B cell (primary cell): ENCODE results near the gene TRIM15. TPM values are rescaled to one million over a fixed set of nuclear protein-coding genes. Genes with fewer than 3 reads are reported as not detected.
A peak's percentile ranks its signal among the peaks of the same experiment; 100 is the strongest.

Experiments used
- ATAC-seq: fragments of 200-7000 bp; cut with Tn5 transposase; one replicate; pipeline ENCODE4 v1.10.0; 2021; ENCODE audit warnings: low read depth, mild to moderate bottlenecking, moderate number of reproducible peaks, moderate library complexity
- CTCF ChIA-PET: fragments of 350-600 bp; sonication (Branson Sonifier 250); formaldehyde crosslinking; loops from one replicate; lab custom pipeline; 2021; ENCODE audit warnings: antibody characterized with exemption, inconsistent platforms; lab: Charles Lee
- POLR2A ChIA-PET: fragments of 350-600 bp; sonication (Branson Sonifier 250); formaldehyde crosslinking; loops from one replicate; lab custom pipeline; 2021; ENCODE audit warnings: antibody characterized with exemption; lab: Charles Lee
- DNase-seq: peaks from one replicate; pipeline ENCODE4 v3.0.0; 2013
- H2AFZ ChIP-seq: 2 replicates; pipeline ENCODE4 v1.6.1; 2012; ENCODE audit warnings: mild to moderate bottlenecking, low read depth, low read length; ENCODE audit not compliant: insufficient read depth, poor library complexity, severe bottlenecking
- H3K27ac ChIP-seq, 2 donors: 1 replicate in 1 of 2; 2 replicates in 1 of 2; pipeline ENCODE4 v1.5.1; 2012 to 2013; ENCODE audit warnings: low read length in 2 of 2, mild to moderate bottlenecking in 2 of 2, moderate library complexity in 1 of 2
- H3K27me3 ChIP-seq, 4 experiments: fragments of 200-600 bp in 1 of 4; sonication (generic) in 1 of 4; replicated peaks in 1 of 4; 1 replicate in 2 of 4; 2 replicates in 2 of 4; pipeline versions ENCODE4 v1.6.1 to v1.7.0; 2013 to 2016; ENCODE audit warnings: low read length in 3 of 4, mild to moderate bottlenecking in 2 of 4, mixed read lengths in 1 of 4, moderate library complexity in 1 of 4; ENCODE audit not compliant: insufficient read depth in 4 of 4, control insufficient read depth in 3 of 4; ENCODE audit errors: control extremely low read depth in 1 of 4
- H3K36me3 ChIP-seq, 2 experiments: replicated peaks in 1 of 2; 1 replicate in 1 of 2; 2 replicates in 1 of 2; pipeline versions ENCODE4 v1.6.1 to v1.7.1; 2013; ENCODE audit warnings: low read length in 1 of 2; ENCODE audit not compliant: insufficient read depth in 2 of 2, control insufficient read depth in 1 of 2; ENCODE audit errors: control extremely low read depth in 1 of 2, extremely low read depth in 1 of 2
- H3K4me1 ChIP-seq, 2 donors: fragments of 200-600 bp in 1 of 2; sonication (generic) in 1 of 2; 1 replicate in 1 of 2; 2 replicates in 1 of 2; pipeline versions ENCODE4 v1.5.1 to v1.6.1; 2013 to 2017; ENCODE audit warnings: low read length in 2 of 2; ENCODE audit not compliant: control insufficient read depth in 2 of 2, insufficient read depth in 2 of 2
- H3K4me2 ChIP-seq: replicated peaks from 2 replicates; pipeline ENCODE3; 2012; ENCODE audit warnings: mild to moderate bottlenecking, low read depth, low read length; ENCODE audit not compliant: poor library complexity, severe bottlenecking
- H3K4me3 ChIP-seq, 5 experiments: fragments of 200-600 bp in 1 of 5; sonication (generic) in 1 of 5; 1 replicate in 3 of 5; 2 replicates in 2 of 5; pipeline versions ENCODE4 v1.5.1 to v1.7.0; 2011 to 2016; ENCODE audit warnings: low read length in 4 of 5, mild to moderate bottlenecking in 4 of 5, low read depth in 2 of 5, control low read depth in 1 of 5, moderate library complexity in 1 of 5; ENCODE audit not compliant: insufficient read depth in 1 of 5; ENCODE audit errors: control extremely low read depth in 1 of 5, extremely low read depth in 1 of 5
- H3K79me2 ChIP-seq: fragments of 200-600 bp; sonication (generic); one replicate; pipeline ENCODE4 v1.6.0; 2016; ENCODE audit warnings: low read length; ENCODE audit not compliant: control insufficient read depth, insufficient read depth
- H3K9ac ChIP-seq: fragments of 200-600 bp; sonication (generic); 2 replicates; pipeline ENCODE4 v1.6.1; 2017; ENCODE audit warnings: mild to moderate bottlenecking, low read length, moderate library complexity
- H3K9me3 ChIP-seq, 3 donors: one replicate each; pipeline versions ENCODE4 v1.6.1 to v1.7.1; 2013; ENCODE audit warnings: low read length in 2 of 3; ENCODE audit not compliant: control insufficient read depth in 2 of 3, insufficient read depth in 1 of 3; ENCODE audit errors: control extremely low read depth in 1 of 3
- H4K20me1 ChIP-seq: 2 replicates; pipeline ENCODE4 v1.6.0; 2012; ENCODE audit warnings: mild to moderate bottlenecking, low read length; ENCODE audit not compliant: insufficient read depth, control insufficient read depth, poor library complexity, severe bottlenecking
- H3K27ac Mint-ChIP-seq: one replicate; pipeline ENCODE4 v1.8.0; 2021; ENCODE audit warnings: mixed read lengths
- H3K27me3 Mint-ChIP-seq: one replicate; pipeline ENCODE4 v1.8.0; 2021; ENCODE audit warnings: mixed read lengths
- H3K4me1 Mint-ChIP-seq: one replicate; pipeline ENCODE4 v1.8.0; 2021; ENCODE audit warnings: mixed read lengths
- H3K4me3 Mint-ChIP-seq: one replicate; pipeline ENCODE4 v1.8.0; 2021; ENCODE audit warnings: mixed read lengths
- H3K9me3 Mint-ChIP-seq: one replicate; pipeline ENCODE4 v1.8.0; 2022; ENCODE audit warnings: mixed read lengths; ENCODE audit not compliant: insufficient read depth
- CTCF ChIP-seq: fragments of 200-600 bp; IDR thresholded peaks from one replicate; pipeline ENCODE4 v1.8.0; 2022; ENCODE audit warnings: antibody characterized with exemption, mild to moderate bottlenecking
- EZH2 ChIP-seq: IDR thresholded peaks from 2 replicates; pipeline ENCODE4 v1.6.1; 2012; ENCODE audit warnings: borderline replicate concordance, low read depth, mild to moderate bottlenecking, moderate library complexity, low read length; ENCODE audit not compliant: insufficient read depth, poor library complexity, severe bottlenecking
- whole genome bisulfite sequencing: methylation state at CpG from one replicate; pipeline ENCODE4 v1.1.5; 2013; ENCODE audit warnings: missing lambda C conversion rate; ENCODE audit not compliant: insufficient coverage; 5-methylcytosine and 5-hydroxymethylcytosine counted together
- intact Hi-C: fragments of 100-400 bp; cut with micrococcal nuclease; formaldehyde crosslinking; loops from one replicate; pipeline ENCODE4 v1.10.0; 2022
- polyA plus RNA-seq: library from polyadenylated mRNA; depleted of rRNA; stranded (reverse); fragments of >200 nt; gene quantifications from 2 replicates; pipeline ENCODE4 v1.2.3, GENCODE V29; 2012
- total RNA-seq, 2 donors: library from RNA; stranded (reverse); fragments of 120-200 nt in 1 of 2; gene quantifications; 1 replicate in 1 of 2; 2 replicates in 1 of 2; pipeline versions ENCODE4 v1.2.3 to v1.2.4, GENCODE V29; 2013 to 2022

Gene TRIM15
- total and polyA plus RNA-seq, 2 donors (not counting 1 experiment from before 2014, with no cell fraction given) = not detected

- H3K79me2 ChIP-seq = peaks cover 36% of the 10 kb centered on the region
- H3K4me2 ChIP-seq = peak overlapping the region; percentile 89
- H3K27ac ChIP-seq = peak overlapping the region; percentile 98 to 100
- DNase-seq (no peak), ATAC-seq (no peak)
- peak overlapping the region; percentile 79 for H2AFZ ChIP-seq
- intact Hi-C loops = loop anchor here (10.0 kb wide), 1 partner anchor 1440 kb away; the partner anchor contains the start of genes APOM and BAG6
- H3K4me1 ChIP-seq = peaks cover 32 to 39% of the 10 kb centered on the region in 2 donors
- Mint-ChIP-seq H3K27me3 (no peaks in the 10 kb centered on the region), H3K9me3 (no peaks in the 10 kb centered on the region), H3K27ac (peak overlapping the region; percentile 100), H3K4me3 (peak overlapping the region; percentile 90), H3K4me1 (peaks cover 47% of the 10 kb centered on the region)
- H4K20me1 ChIP-seq = peaks cover 15% of the 10 kb centered on the region
- TF ChIP-seq CTCF = no peak
- H3K27me3 ChIP-seq = no peaks in the 10 kb centered on the region
- ChIA-PET POLR2A (interaction anchor here (1.2 to 1.9 kb wide), 3 partner anchors 45 to 148 kb away, joined by 5 read pairs; partner anchors contain the start of genes PPP1R11 and TRIM39), CTCF (interaction anchor here (0.6 kb wide), 1 partner anchor 1185 kb away, joined by 3 read pairs; no protein-coding TSS in a partner anchor)
- H3K9me3 ChIP-seq = no peaks in the 10 kb centered on the region
- peak overlapping the region; percentile 92 for H3K9ac ChIP-seq
- peaks cover 0 to 3% of the 10 kb centered on the region in 2 experiments for H3K36me3 ChIP-seq
- 40% methylated on average over 1 of the region's 14 CpGs for WGBS
- H3K4me3 ChIP-seq = peak overlapping the region; percentile 93 to 100 (median 98)
These were observed 51.3 kb downstream of the TRIM15 start for GRCh38 chr6:30214657-30214982.

GRCh38 chr6:30216096-30216495, 52.8 kb downstream of the TRIM15 start:
- peaks cover 35% of the 10 kb centered on the region for H3K4me1 Mint-ChIP-seq
- ATAC-seq = no peak
- peak overlapping the region; percentile 75 for H3K27ac Mint-ChIP-seq
- H3K4me3 ChIP-seq = no peak overlapping the region
- no peak overlapping the region for H2AFZ ChIP-seq
- H3K4me1 ChIP-seq = peaks cover 21 to 28% of the 10 kb centered on the region in 2 donors
- H3K27ac ChIP-seq = no peak overlapping the region
- no peak overlapping the region for H3K4me2 ChIP-seq
- ChIA-PET CTCF (interaction anchor here (0.9 to 1.1 kb wide), 4 partner anchors 8 to 198 kb away, joined by 3 to 4 read pairs (median 4); no protein-coding TSS in a partner anchor), POLR2A (no interaction called here)
- TF ChIP-seq CTCF (no peak), EZH2 (no peak)
- H3K9me3 Mint-ChIP-seq = no peaks in the 10 kb centered on the region
- WGBS = 45% methylated on average over 1 of the region's 3 CpGs
- DNase-seq = no peak
- no peak overlapping the region for H3K9ac ChIP-seq
- peak overlapping the region; percentile 55 for H3K4me3 Mint-ChIP-seq
- intact Hi-C loops = loop anchor here (10.0 kb wide), 1 partner anchor 1439 kb away; the partner anchor contains the start of genes APOM and BAG6
- H4K20me1 ChIP-seq = peaks cover 4% of the 10 kb centered on the region
- H3K27me3 Mint-ChIP-seq = no peaks in the 10 kb centered on the region
- H3K36me3 ChIP-seq = peaks cover 0 to under 1% of the 10 kb centered on the region in 2 experiments
- H3K9me3 ChIP-seq = no peaks in the 10 kb centered on the region
- H3K27me3 ChIP-seq = no peaks in the 10 kb centered on the region
- H3K79me2 ChIP-seq = peaks cover 21% of the 10 kb centered on the region
